RWPE2 (cell line): Measurements from ENCODE around the gene P3R3URF.

Source experiments
- ATAC-seq: fragments of 200-7000 bp; cut with Tn5 transposase; 3 replicates; pipeline ENCODE4 v1.9.1; 2021; ENCODE audit warnings: low read depth
- DNase-seq: peaks from one replicate; pipeline ENCODE4 v3.0.0-alpha.2; 2020; ENCODE audit warnings: low spot score
- H3K27ac ChIP-seq: fragments of 450-650 bp; 2 replicates; pipeline ENCODE4 v1.5.1; 2017; ENCODE audit warnings: mild to moderate bottlenecking; ENCODE audit not compliant: poor library complexity, severe bottlenecking
- H3K27me3 ChIP-seq: fragments of 250-450 bp; sonication (Bioruptor Pico); 2 replicates; pipeline ENCODE4 v1.5.1; 2021; ENCODE audit warnings: mild to moderate bottlenecking, moderate library complexity; ENCODE audit not compliant: insufficient read depth, poor library complexity, severe bottlenecking
- H3K36me3 ChIP-seq: fragments of 250-450 bp; sonication (Bioruptor Pico); 2 replicates; pipeline ENCODE4 v1.5.1; 2020; ENCODE audit warnings: low read depth, mild to moderate bottlenecking, moderate library complexity
- H3K4me1 ChIP-seq: fragments of 250-450 bp; sonication (Bioruptor Pico); 2 replicates; pipeline ENCODE4 v1.5.1; 2021; ENCODE audit warnings: mild to moderate bottlenecking, moderate library complexity; ENCODE audit not compliant: insufficient read depth, poor library complexity, severe bottlenecking
- H3K4me3 ChIP-seq: fragments of 250-450 bp; sonication (Bioruptor Pico); 2 replicates; pipeline ENCODE4 v1.5.1; 2021; ENCODE audit warnings: mild to moderate bottlenecking, moderate library complexity; ENCODE audit not compliant: severe bottlenecking
- H3K9me3 ChIP-seq: fragments of 250-450 bp; sonication (Bioruptor Pico); 2 replicates; pipeline ENCODE4 v1.5.1; 2021; ENCODE audit warnings: mild to moderate bottlenecking, moderate library complexity; ENCODE audit not compliant: severe bottlenecking
- CTCF ChIP-seq: fragments of 450-650 bp; IDR thresholded peaks from one replicate; pipeline ENCODE4 v1.5.1; 2017; ENCODE audit warnings: mild to moderate bottlenecking, moderate library complexity; ENCODE audit not compliant: poor library complexity, severe bottlenecking

P3R3URF gene

GRCh38 chr1:46131093-46131492, 45.2 kb downstream of the P3R3URF start:
- peak overlapping the region; percentile 79 for H3K27ac ChIP-seq
- ATAC-seq (no peak), DNase-seq (no peak)
- no peaks in the 10 kb centered on the region for H3K27me3 ChIP-seq
- no peak for TF ChIP-seq CTCF
- peak overlapping the region; percentile 46 for H3K4me3 ChIP-seq
- peaks cover 38% of the 10 kb centered on the region for H3K4me1 ChIP-seq
- 0 out of 2 replicates have a peak, but pooled peaks cover 3% of the 10 kb centered on the region for H3K36me3 ChIP-seq
- no peaks in the 10 kb centered on the region for H3K9me3 ChIP-seq

- DNase-seq (no peak), ATAC-seq (no peak)
- H3K27ac ChIP-seq, result peak overlapping the region; percentile 79
- H3K4me3 ChIP-seq, result peak overlapping the region; percentile 46
- no peaks in the 10 kb centered on the region for H3K27me3 ChIP-seq
- 0 out of 2 replicates have a peak, but pooled peaks cover 3% of the 10 kb centered on the region for H3K36me3 ChIP-seq
- TF ChIP-seq CTCF, result no peak
- H3K4me1 ChIP-seq, result peaks cover 38% of the 10 kb centered on the region
- H3K9me3 ChIP-seq, result no peaks in the 10 kb centered on the region
Observed at GRCh38 chr1:46130606-46131005, 45.7 kb downstream of the P3R3URF start.

GRCh38 chr1:46130121-46130520, 46.2 kb downstream of the P3R3URF start:
- Histone ChIP-seq H3K27ac (peak overlapping the region; percentile 79), H3K9me3 (no peaks in the 10 kb centered on the region), H3K27me3 (no peaks in the 10 kb centered on the region), H3K4me1 (peaks cover 33% of the 10 kb centered on the region), H3K4me3 (peak overlapping the region; percentile 46), H3K36me3 (0 out of 2 replicates have a peak, but pooled peaks cover 3% of the 10 kb centered on the region)
- no peak for ATAC-seq
- TF ChIP-seq CTCF, result peak; percentile 26
- no peak for DNase-seq

GRCh38 chr1:46128344-46128743, 47.9 kb downstream of the P3R3URF start:
- H3K4me3 ChIP-seq, result no peak overlapping the region
- no peak for DNase-seq
- H3K4me1 ChIP-seq, result peaks cover 24% of the 10 kb centered on the region
- peak; percentile 6; the same call in 1 of the 3 replicates for ATAC-seq
- peak overlapping the region; percentile 31 for H3K27ac ChIP-seq
- no peak for TF ChIP-seq CTCF
- H3K9me3 ChIP-seq, result no peaks in the 10 kb centered on the region
- 0 out of 2 replicates have a peak, but pooled peaks cover 3% of the 10 kb centered on the region for H3K36me3 ChIP-seq
- H3K27me3 ChIP-seq, result no peaks in the 10 kb centered on the region
